HepG2 (cell line): ENCODE results near the gene CD96. TPM values are rescaled to one million over a fixed set of nuclear protein-coding genes. Genes with fewer than 3 reads are reported as not detected.

ENCODE experiments used
- ATAC-seq: fragments of 200-7000 bp; cut with Tn5 transposase; 3 replicates; pipeline ENCODE4 v1.9.1; 2020; ENCODE audit warnings: mild to moderate bottlenecking, moderate library complexity
- BruUV-seq: library from RNA; stranded (reverse); fragments of 400-500 nt; replicated peaks from 2 replicates; lab custom pipeline; 2021; lab: Mats Ljungman, UMichigan
- CTCF ChIA-PET: fragments of 300-600 bp; formaldehyde crosslinking; extraction: SDS; loops from one replicate; lab custom pipeline; 2021; ENCODE audit warnings: low total read pairs, inconsistent platforms, low intra/inter-chr PET ratio; lab: Yijun Ruan, JAX
- POLR2A ChIA-PET: fragments of 350-600 bp; sonication (Branson Sonifier 250); formaldehyde crosslinking; loops from one replicate; lab custom pipeline; 2020; ENCODE audit warnings: antibody characterized with exemption, inconsistent platforms; lab: Yijun Ruan, JAX
- DNase-seq: peaks from one replicate; pipeline ENCODE4 v3.0.0-alpha.2; 2015; ENCODE audit warnings: low spot score
- FAIRE-seq: peaks from 3 replicates; lab custom pipeline; 2011; peaks lifted over from hg19 to GRCh38; lab: Jason Lieb, UNC
- H2AFZ ChIP-seq: one replicate; pipeline ENCODE4 v1.6.1; 2011; ENCODE audit warnings: low read length, inconsistent platforms
- H3K27ac ChIP-seq: fragments of 300-600 bp; 3 replicates; pipeline ENCODE4 v1.8.0; 2011; ENCODE audit warnings: mixed run types, mild to moderate bottlenecking, mixed read lengths, low read length, inconsistent platforms; ENCODE audit not compliant: insufficient read depth; ENCODE audit errors: extremely low read length
- H3K27me3 ChIP-seq, 2 experiments: fragments of 200-600 bp in 1 of 2; 2 replicates in 1 of 2; 3 replicates in 1 of 2; pipeline versions ENCODE4 v1.6.0 to v1.8.0; 2011; ENCODE audit warnings: low read length in 2 of 2, mild to moderate bottlenecking in 2 of 2, moderate library complexity in 2 of 2, inconsistent platforms in 1 of 2; ENCODE audit not compliant: insufficient read depth in 2 of 2, control insufficient read depth in 1 of 2
- H3K36me3 ChIP-seq, 2 experiments: fragments of 200-600 bp in 1 of 2; replicated peaks in 1 of 2; 2 replicates in 1 of 2; 3 replicates in 1 of 2; pipeline versions ENCODE4 v1.5.1 to v1.8.0; 2011; ENCODE audit warnings: low read length in 2 of 2, inconsistent platforms in 1 of 2; ENCODE audit not compliant: insufficient read depth in 2 of 2, control insufficient read depth in 1 of 2
- H3K4me1 ChIP-seq: 2 replicates; pipeline ENCODE4 v1.5.1; 2012; ENCODE audit warnings: low read length, inconsistent platforms; ENCODE audit not compliant: insufficient read depth
- H3K4me2 ChIP-seq: 2 replicates; pipeline ENCODE4 v1.6.0; 2011; ENCODE audit warnings: low read depth, low read length, inconsistent platforms
- H3K4me3 ChIP-seq, 3 experiments: fragments of 200-600 bp in 1 of 3; sonication (generic), shearing (Covaris generic) in 1 of 3; replicated peaks in 1 of 3; 2 replicates each; pipeline ENCODE4 v1.5.1; 2011 to 2016; ENCODE audit warnings: low read length in 3 of 3, inconsistent platforms in 2 of 3, low read depth in 2 of 3, mild to moderate bottlenecking in 2 of 3, control low read depth in 1 of 3, mixed read lengths in 1 of 3; ENCODE audit not compliant: insufficient read depth in 1 of 3
- H3K79me2 ChIP-seq: one replicate; pipeline ENCODE4 v1.6.1; 2011; ENCODE audit warnings: low read length, inconsistent platforms; ENCODE audit not compliant: insufficient read depth
- H3K9ac ChIP-seq: 2 replicates; pipeline ENCODE4 v1.6.0; 2011; ENCODE audit warnings: mild to moderate bottlenecking, low read depth, low read length, inconsistent platforms; ENCODE audit not compliant: insufficient read depth
- H3K9me3 ChIP-seq: 2 replicates; pipeline ENCODE4 v1.5.1; 2012; ENCODE audit warnings: mild to moderate bottlenecking, low read length
- H4K20me1 ChIP-seq: 2 replicates; pipeline ENCODE4 v1.6.0; 2011; ENCODE audit warnings: inconsistent platforms, mild to moderate bottlenecking, low read length, moderate library complexity; ENCODE audit not compliant: insufficient read depth
- FOXO1 ChIP-seq: sonication (generic); formaldehyde crosslinking; IDR thresholded peaks from 2 replicates; pipeline ENCODE4 v1.4.0; 2020; ENCODE audit warnings: missing genetic modification reagents
- GATAD1 ChIP-seq: IDR thresholded peaks from 2 replicates; pipeline ENCODE4 v1.6.1; 2016; ENCODE audit warnings: missing genetic modification reagents, missing compliant biosample characterization
- GMEB1 ChIP-seq: sonication (generic); formaldehyde crosslinking; IDR thresholded peaks from 2 replicates; pipeline ENCODE4 v1.5.1; 2020; ENCODE audit warnings: missing genetic modification reagents, mild to moderate bottlenecking, borderline replicate concordance
- HIC2 ChIP-seq: sonication (generic); formaldehyde crosslinking; IDR thresholded peaks from 2 replicates; pipeline ENCODE4 v1.9.0; 2022; ENCODE audit warnings: low read depth, missing genetic modification reagents
- MEF2D ChIP-seq: sonication (generic); formaldehyde crosslinking; IDR thresholded peaks from 2 replicates; pipeline ENCODE4 v1.5.1; 2020; ENCODE audit warnings: mild to moderate bottlenecking, missing genetic modification reagents
- NKX3-1 ChIP-seq: sonication (generic); formaldehyde crosslinking; IDR thresholded peaks from 2 replicates; pipeline ENCODE4 v1.5.0; 2020; ENCODE audit warnings: missing genetic modification reagents
- SAFB2 ChIP-seq: sonication (generic); formaldehyde crosslinking; IDR thresholded peaks from 2 replicates; pipeline ENCODE4 v1.5.1; 2020; ENCODE audit warnings: missing genetic modification reagents, low read depth, mild to moderate bottlenecking, borderline replicate concordance
- SKIL ChIP-seq: sonication (generic); formaldehyde crosslinking; IDR thresholded peaks from 2 replicates; pipeline ENCODE4 v1.8.0; 2022; ENCODE audit warnings: missing genetic modification reagents, mild to moderate bottlenecking, moderate library complexity, borderline replicate concordance
- SRSF4 ChIP-seq: fragments of 200-400 bp; formaldehyde crosslinking; IDR thresholded peaks from one replicate; pipeline ENCODE4 v1.6.1; 2018; ENCODE audit warnings: mild to moderate bottlenecking, low read depth, low read length, moderate library complexity; ENCODE audit not compliant: poor library complexity, severe bottlenecking
- ZNF18 ChIP-seq: sonication (generic); formaldehyde crosslinking; IDR thresholded peaks from 2 replicates; pipeline ENCODE4 v1.8.0; 2022; ENCODE audit warnings: mild to moderate bottlenecking, missing genetic modification reagents; ENCODE audit not compliant: insufficient replicate concordance
- ZNF230 ChIP-seq: sonication (generic); formaldehyde crosslinking; IDR thresholded peaks from 2 replicates; pipeline ENCODE4 v1.4.0; 2020; ENCODE audit warnings: mild to moderate bottlenecking, missing genetic modification reagents
- ZNF253 ChIP-seq: sonication (generic); formaldehyde crosslinking; IDR thresholded peaks from 2 replicates; pipeline ENCODE4 v1.8.0; 2022; ENCODE audit warnings: mild to moderate bottlenecking, missing genetic modification reagents, borderline replicate concordance
- ZNF263 ChIP-seq: sonication (generic); formaldehyde crosslinking; IDR thresholded peaks from 2 replicates; pipeline ENCODE4 v1.4.0; 2020; ENCODE audit warnings: missing genetic modification reagents
- ZNF7 ChIP-seq: IDR thresholded peaks from 2 replicates; pipeline ENCODE4 v1.6.1; 2016; ENCODE audit warnings: missing biosample characterization, missing genetic modification reagents
- WGBS: methylation state at CpG from one replicate; pipeline ENCODE4 v1.1.6; 2017; ENCODE audit warnings: low lambda C conversion rate; 5-methylcytosine and 5-hydroxymethylcytosine counted together
- in situ Hi-C: cut with HindIII; loops from 2 replicates; pipeline ENCODE4 v1.10.0; 2017; ENCODE audit warnings: low pct_unique_long_range_greater_than_20kb; ENCODE audit not compliant: extremely low pct_ligation_motif_present
- intact Hi-C: fragments of 100-400 bp; cut with micrococcal nuclease; formaldehyde crosslinking; loops from one replicate; pipeline ENCODE4 v1.10.0; 2022; ENCODE audit not compliant: unreplicated experiment
- polyA plus RNA-seq, 8 experiments: library from polyadenylated mRNA; depleted of rRNA in 3 of 8; stranded (reverse) in 7 of 8; unstranded in 1 of 8; fragments of >200 nt; fragmentation: Illumina TruSeq in 4 of 8; extraction: Trizol in 4 of 8; gene quantifications; 2 replicates each; pipeline versions ENCODE4 v1.2.1 to v1.2.3, GENCODE V29; 2011 to 2016; ENCODE audit warnings: low read depth in 4 of 8, missing spikeins in 1 of 8, mixed read lengths in 1 of 8; ENCODE audit not compliant: insufficient read depth in 1 of 8
- total RNA-seq, 5 experiments: library from RNA; depleted of rRNA; stranded (reverse); fragments of >200 nt; fragmentation: Illumina TruSeq; extraction: Trizol; gene quantifications; 2 replicates each; pipeline ENCODE4 v1.2.3, GENCODE V29; 2016; ENCODE audit warnings: low read depth in 1 of 5

The CD96 gene
- total and polyA plus RNA-seq, 2 of the 13 experiments (the other 11 are each of a cell fraction or from before 2014, with no cell fraction given) = not detected

- BruUV-seq = no TSS peak
- no peaks in the 10 kb centered on the region for H3K27me3 ChIP-seq
- peaks cover 22% of the 10 kb centered on the region for H3K4me1 ChIP-seq
- H3K4me3 ChIP-seq = no peak overlapping the region
- DNase-seq (no peak), FAIRE-seq (no peak), ATAC-seq (no peak)
- H3K27ac ChIP-seq = no peak overlapping the region
- H3K79me2 ChIP-seq = no peaks in the 10 kb centered on the region
- H2AFZ ChIP-seq = no peak overlapping the region
- no peaks in the 10 kb centered on the region for H4K20me1 ChIP-seq
- in situ Hi-C loops (loop anchor here (25.0 kb wide), 1 partner anchor 505 kb away; no protein-coding TSS in a partner anchor), intact Hi-C loops (no loop called here)
- 3% methylated on average over 4 of the region's 4 CpGs for WGBS
- no peak overlapping the region for H3K9ac ChIP-seq
- TF ChIP-seq GMEB1 (CRISPR knock-in tag) (no peak), ZNF263 (CRISPR knock-in tag) (no peak), ZNF18 (no peak), ZNF7 (CRISPR knock-in tag) (no peak), SRSF4 (no peak), ZNF230 (CRISPR knock-in tag) (no peak), SKIL (CRISPR knock-in tag) (no peak), HIC2 (CRISPR knock-in tag) (no peak), FOXO1 (CRISPR knock-in tag) (no peak), NKX3-1 (CRISPR knock-in tag) (no peak), GATAD1 (CRISPR knock-in tag) (no peak), SAFB2 (CRISPR knock-in tag) (no peak), MEF2D (CRISPR knock-in tag) (no peak), ZNF253 (no peak)
- no peak overlapping the region for H3K4me2 ChIP-seq
- H3K36me3 ChIP-seq = no peaks in the 10 kb centered on the region
- no peaks in the 10 kb centered on the region for H3K9me3 ChIP-seq
- ChIA-PET POLR2A (no interaction called here), CTCF (no interaction called here)
Measured at GRCh38 chr3:111542611-111543300, 759 bp downstream of the CD96 start.
